ENCODE data around the gene FUT8. TPM values are rescaled to one million over a fixed set of nuclear protein-coding genes. Genes with fewer than 3 reads are reported as not detected.

Gene FUT8
- total RNA-seq, 4 donors from 2014 or later = 15.2 to 38.0 (median 20.7) TPM

GRCh38 chr14:65483647-65484046, 71.1 kb downstream of the FUT8 start:
- no peaks in the 10 kb centered on the region for H3K9me3 ChIP-seq
- WGBS = 92% methylated on average over 4 of the region's 4 CpGs
- no peak overlapping the region for H3K4me3 ChIP-seq
- no peaks in the 10 kb centered on the region for H3K27me3 ChIP-seq
- no peak for TF ChIP-seq CTCF (IDR thresholded peaks at IDR 0.05)
- no peak for TF ChIP-seq EP300 (IDR thresholded peaks at IDR 0.05)
- no peak for TF ChIP-seq POLR2AphosphoS5 (IDR thresholded peaks at IDR 0.05)
- no peak for TF ChIP-seq POLR2A (IDR thresholded peaks at IDR 0.05)
- no peak for DNase-seq (ENCODE audit: low spot score in 2 of 2)
- H3K36me3 ChIP-seq = no peaks in the 10 kb centered on the region
- H3K4me1 ChIP-seq = no peaks in the 10 kb centered on the region
- no peak overlapping the region for H3K27ac ChIP-seq

DNA sequence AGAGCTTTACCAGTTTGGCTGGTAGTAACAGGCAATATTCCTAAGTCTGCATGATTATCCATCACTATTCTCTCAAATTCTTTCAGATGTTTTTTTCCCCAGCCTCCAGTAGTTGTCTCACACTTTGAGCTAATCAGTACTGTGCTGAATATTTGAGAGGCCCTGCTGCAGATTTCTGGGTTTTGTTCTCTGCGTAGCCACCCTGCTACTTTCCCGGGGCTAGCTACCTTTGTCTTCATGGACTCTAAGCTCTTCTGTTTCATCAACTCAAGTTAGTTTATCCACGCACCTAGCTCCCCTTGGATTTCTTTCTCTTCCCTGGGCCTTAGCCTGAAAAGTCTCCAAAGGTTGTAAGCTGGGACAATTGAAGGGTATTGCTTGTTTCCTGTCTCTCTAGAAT, 73.0 kb downstream of the FUT8 start:
- Histone ChIP-seq H3K4me1 (no peaks in the 10 kb centered on the region), H3K27me3 (no peaks in the 10 kb centered on the region), H3K4me3 (no peak overlapping the region), H3K9me3 (no peaks in the 10 kb centered on the region), H3K36me3 (no peaks in the 10 kb centered on the region), H3K27ac (no peak overlapping the region)
- WGBS = 92% methylated on average over 3 of the region's 3 CpGs
- TF ChIP-seq POLR2A (IDR thresholded peaks at IDR 0.05) = no peak
- no peak for TF ChIP-seq EP300 (IDR thresholded peaks at IDR 0.05)
- TF ChIP-seq POLR2AphosphoS5 (IDR thresholded peaks at IDR 0.05) = no peak
- TF ChIP-seq CTCF (IDR thresholded peaks at IDR 0.05) = no peak
- DNase-seq (ENCODE audit: low spot score in 2 of 2) = no peak

GRCh38 chr14:65486863-65487262, 74.3 kb downstream of the FUT8 start:
- no peaks in the 10 kb centered on the region for H3K36me3 ChIP-seq
- TF ChIP-seq EP300 (IDR thresholded peaks at IDR 0.05) = no peak
- TF ChIP-seq CTCF (IDR thresholded peaks at IDR 0.05) = no peak
- no peak for TF ChIP-seq POLR2AphosphoS5 (IDR thresholded peaks at IDR 0.05)
- TF ChIP-seq POLR2A (IDR thresholded peaks at IDR 0.05) = no peak
- DNase-seq (ENCODE audit: low spot score in 2 of 2) = no peak
- H3K27me3 ChIP-seq = no peaks in the 10 kb centered on the region
- H3K4me3 ChIP-seq = no peak overlapping the region
- H3K27ac ChIP-seq = no peak overlapping the region
- no peaks in the 10 kb centered on the region for H3K4me1 ChIP-seq
- H3K9me3 ChIP-seq = no peaks in the 10 kb centered on the region

DNA sequence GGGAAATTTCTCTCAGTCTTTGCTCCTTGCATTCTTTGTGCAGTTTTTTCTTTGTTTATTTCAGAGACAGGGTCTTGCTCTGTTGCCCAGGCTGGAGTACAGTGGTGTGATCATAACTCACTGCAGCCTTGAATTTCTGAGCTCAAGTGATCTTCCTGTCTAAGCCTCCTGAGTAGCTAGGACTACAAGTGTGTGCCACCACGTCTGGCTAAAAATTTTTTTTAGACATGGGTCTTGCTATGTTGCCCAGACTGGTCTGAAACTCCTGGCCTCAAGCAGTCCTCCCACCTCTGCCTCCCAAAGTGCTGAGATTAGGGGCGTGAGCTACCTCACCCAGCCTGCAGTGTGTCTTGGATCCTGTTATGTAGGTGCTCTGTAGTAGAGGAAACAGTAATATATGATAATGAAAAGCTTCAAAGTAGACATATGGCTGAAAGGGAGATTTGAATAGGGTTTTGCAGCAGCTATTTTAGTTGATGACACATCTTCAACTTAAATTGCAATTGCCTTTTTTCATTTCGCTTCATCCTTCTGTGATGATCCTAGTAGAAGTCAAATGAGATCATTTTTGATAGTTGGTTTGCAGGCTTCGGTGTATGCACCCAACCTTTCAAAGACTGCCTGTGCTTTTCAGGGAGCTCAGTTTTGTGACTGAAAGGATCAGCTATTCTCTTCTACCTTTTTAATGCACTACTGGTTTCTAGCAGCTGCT, 75.4 kb downstream of the FUT8 start:
- no peak for TF ChIP-seq POLR2AphosphoS5 (IDR thresholded peaks at IDR 0.05)
- no peak for TF ChIP-seq POLR2A (IDR thresholded peaks at IDR 0.05)
- no peak for TF ChIP-seq CTCF (IDR thresholded peaks at IDR 0.05)
- TF ChIP-seq EP300 (IDR thresholded peaks at IDR 0.05) = no peak
- no peak for DNase-seq (ENCODE audit: low spot score in 2 of 2)
- Histone ChIP-seq H3K27ac (no peak overlapping the region), H3K4me1 (no peaks in the 10 kb centered on the region), H3K27me3 (no peaks in the 10 kb centered on the region), H3K4me3 (no peak overlapping the region), H3K36me3 (no peaks in the 10 kb centered on the region), H3K9me3 (no peaks in the 10 kb centered on the region)
- WGBS = 97% methylated on average over 4 of the region's 4 CpGs

DNA sequence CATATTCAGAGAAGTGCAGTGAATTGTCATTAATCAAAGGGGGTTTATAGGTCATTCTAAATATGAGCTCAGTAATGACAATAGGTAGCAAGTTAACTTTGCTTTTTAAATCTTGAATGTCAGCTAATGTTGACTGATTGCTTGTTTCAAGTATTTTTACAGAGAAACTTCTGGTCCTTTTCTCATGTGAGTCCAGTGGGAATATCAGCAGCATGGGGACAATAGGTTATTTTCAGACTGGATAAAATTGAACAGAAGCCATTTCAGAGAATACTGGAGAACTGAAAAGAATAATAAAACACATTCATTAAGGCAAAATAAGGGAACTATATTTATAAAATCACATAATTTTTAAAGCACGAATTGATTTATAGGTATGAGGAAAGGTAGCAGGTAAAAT, 78.7 kb downstream of the FUT8 start:
- TF ChIP-seq EP300 (IDR thresholded peaks at IDR 0.05) (no peak), CTCF (IDR thresholded peaks at IDR 0.05) (no peak), POLR2AphosphoS5 (IDR thresholded peaks at IDR 0.05) (no peak), POLR2A (IDR thresholded peaks at IDR 0.05) (no peak)
- no peak for DNase-seq (ENCODE audit: low spot score in 2 of 2)
- Histone ChIP-seq H3K27ac (no peak overlapping the region), H3K36me3 (no peaks in the 10 kb centered on the region), H3K4me3 (no peak overlapping the region), H3K9me3 (no peaks in the 10 kb centered on the region), H3K4me1 (no peaks in the 10 kb centered on the region), H3K27me3 (no peaks in the 10 kb centered on the region)
- 49% methylated on average over 1 of the region's 1 CpG for WGBS

Data from suprapubic skin (tissue), 4 donors.